Measurements from ENCODE around the gene TTC28. TPM values are rescaled to one million over a fixed set of nuclear protein-coding genes. Genes with fewer than 3 reads are reported as not detected.
"Not testable (repeated sequence)": the region's sequence is repeated elsewhere in the genome, so short reads cannot be mapped to it uniquely, and the experiment has no call there.

Gene TTC28
- total RNA-seq, 2 donors from 2014 or later = 5.7 to 6.0 TPM

DNA sequence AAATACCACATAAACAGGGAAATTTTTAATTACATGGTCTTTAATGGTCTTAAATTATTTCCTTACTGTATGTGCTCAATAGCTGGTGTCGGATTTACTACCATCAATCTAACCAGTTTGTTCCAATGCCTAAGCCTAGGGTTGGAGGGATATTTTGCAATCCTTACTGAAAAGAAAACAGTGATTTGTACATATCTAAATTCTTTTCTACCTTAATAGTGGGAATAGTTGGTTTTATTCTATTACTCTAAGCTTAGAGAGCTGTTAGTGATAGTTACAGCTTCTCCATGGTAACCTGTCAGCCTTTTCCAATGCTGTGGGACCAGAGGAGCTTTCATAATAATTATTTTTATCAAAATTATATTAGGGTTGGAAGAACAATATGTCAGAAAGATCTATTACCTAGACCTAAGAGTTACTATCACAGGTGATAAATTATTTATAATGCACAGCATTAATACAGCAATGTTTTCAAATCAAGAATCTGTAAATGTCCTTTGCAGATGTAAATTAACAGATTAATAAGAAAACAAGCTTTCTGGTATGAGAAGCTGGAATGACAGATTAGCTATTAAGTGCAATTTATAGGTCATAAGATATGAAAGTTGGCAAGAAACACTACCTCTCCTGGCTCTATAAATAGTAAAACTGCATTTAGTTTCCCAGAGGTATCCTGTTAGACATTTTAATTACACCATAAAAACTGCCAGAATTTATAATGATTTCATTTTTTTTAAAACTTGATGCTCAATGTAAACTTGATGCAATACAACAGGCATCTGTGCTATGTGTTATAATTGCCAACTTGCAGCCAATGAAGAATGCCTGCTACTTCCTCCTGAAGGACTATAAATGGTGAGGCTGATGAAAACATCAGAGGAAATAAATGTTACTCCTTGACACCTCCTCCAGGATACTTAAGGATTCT is 498.6 kb downstream of the TTC28 start:
- Mint-ChIP-seq H3K27me3 (peaks cover 8 to 33% of the 10 kb centered on the region in 2 donors), H3K27ac (no peak overlapping the region), H3K4me1 (ENCODE audit: low read depth in 2 of 2) (no peaks in the 10 kb centered on the region), H3K9me3 (no peaks in the 10 kb centered on the region), H3K4me3 (no peak overlapping the region), H3K36me3 (no peaks in the 10 kb centered on the region)
- no peak for ATAC-seq
- no peak for DNase-seq (ENCODE audit: low spot score)

DNA sequence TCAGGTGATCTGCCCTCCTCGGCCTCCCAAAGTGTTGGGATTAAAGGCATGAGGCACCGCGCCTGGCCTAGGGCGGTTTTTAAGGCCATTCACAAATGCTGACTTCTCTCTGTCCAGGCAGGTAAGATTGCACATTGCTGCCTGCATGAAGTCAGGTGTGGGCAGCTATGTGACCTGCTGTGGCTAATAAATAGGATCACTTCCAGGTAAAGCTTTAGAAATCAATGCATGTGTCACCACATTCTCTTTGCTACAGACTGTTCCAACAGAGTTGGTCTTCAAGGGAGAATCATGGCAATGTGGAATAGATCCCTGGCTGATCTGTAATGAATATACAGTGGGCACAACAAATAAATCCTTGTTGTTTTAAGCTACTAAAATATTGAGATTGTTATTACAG is 500.2 kb downstream of the TTC28 start:
- Mint-ChIP-seq H3K36me3 (no peaks in the 10 kb centered on the region), H3K4me1 (ENCODE audit: low read depth in 2 of 2) (no peaks in the 10 kb centered on the region), H3K4me3 (no peak overlapping the region), H3K27ac (no peak overlapping the region), H3K9me3 (no peaks in the 10 kb centered on the region), H3K27me3 (peaks cover 8 to 38% of the 10 kb centered on the region in 2 donors)
- DNase-seq (ENCODE audit: low spot score) = no peak
- ATAC-seq = no peak

DNA sequence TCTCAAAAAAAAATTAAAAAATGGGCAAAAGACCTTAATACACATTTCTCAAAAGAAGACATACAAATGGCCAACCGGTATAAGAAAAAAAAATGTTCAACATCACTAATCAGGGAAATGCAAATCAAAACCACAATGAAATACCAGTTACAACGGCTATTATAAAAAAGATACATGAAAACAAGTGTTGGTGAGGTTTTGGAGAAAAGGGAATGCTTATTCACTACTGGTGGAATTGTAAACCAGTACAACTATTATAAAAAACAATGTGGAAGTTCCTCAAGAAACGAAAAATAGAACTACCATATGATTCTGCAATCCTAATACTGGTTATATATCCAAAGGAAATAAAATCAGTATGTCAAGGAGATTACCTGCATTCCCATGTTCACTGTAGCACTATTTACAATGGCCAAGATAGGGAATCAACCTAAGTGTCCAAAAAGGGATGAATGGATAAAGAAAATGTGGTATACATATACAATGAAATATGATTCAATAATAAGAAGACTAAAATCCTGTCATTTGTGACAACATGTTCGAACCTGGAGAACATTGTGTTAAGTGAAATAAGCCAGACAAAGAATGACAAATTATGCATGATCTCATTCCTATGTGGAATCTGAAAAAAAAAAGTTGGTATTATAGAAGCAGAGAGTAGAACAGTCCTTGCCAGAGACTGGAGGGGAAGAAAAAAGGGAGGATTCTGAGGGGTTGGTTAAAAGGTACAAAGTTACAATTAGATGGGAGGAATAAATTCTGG is 503.7 kb downstream of the TTC28 start:
- ATAC-seq = no peak
- no peak for DNase-seq (ENCODE audit: low spot score)
- H3K36me3 Mint-ChIP-seq = no peaks in the 10 kb centered on the region
- H3K4me3 Mint-ChIP-seq = no peak overlapping the region
- H3K27ac Mint-ChIP-seq = no peak overlapping the region
- no peaks in the 10 kb centered on the region for H3K9me3 Mint-ChIP-seq
- H3K27me3 Mint-ChIP-seq = peaks cover 5 to 31% of the 10 kb centered on the region in 2 donors
- no peaks in the 10 kb centered on the region for H3K4me1 Mint-ChIP-seq (ENCODE audit: low read depth in 2 of 2)

DNA sequence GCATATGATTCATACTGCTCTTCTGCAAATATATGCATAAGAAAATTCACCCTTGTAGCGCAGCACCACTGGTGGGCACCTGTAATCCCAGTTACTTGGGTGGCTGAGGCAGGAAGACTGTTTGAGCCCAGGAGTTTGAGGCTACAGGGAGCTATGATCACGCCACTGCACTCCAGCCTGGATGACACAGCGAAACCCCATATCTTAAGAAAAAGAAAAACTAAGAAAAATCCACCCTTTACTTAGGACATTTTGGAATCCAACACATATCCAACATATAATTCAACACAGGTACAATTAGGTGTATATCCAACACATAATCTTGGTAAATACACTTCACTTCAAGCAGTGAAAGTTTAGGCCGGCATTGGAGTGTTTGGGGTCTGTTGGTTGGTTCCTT is 505.1 kb downstream of the TTC28 start:
- ATAC-seq = no peak

DNA sequence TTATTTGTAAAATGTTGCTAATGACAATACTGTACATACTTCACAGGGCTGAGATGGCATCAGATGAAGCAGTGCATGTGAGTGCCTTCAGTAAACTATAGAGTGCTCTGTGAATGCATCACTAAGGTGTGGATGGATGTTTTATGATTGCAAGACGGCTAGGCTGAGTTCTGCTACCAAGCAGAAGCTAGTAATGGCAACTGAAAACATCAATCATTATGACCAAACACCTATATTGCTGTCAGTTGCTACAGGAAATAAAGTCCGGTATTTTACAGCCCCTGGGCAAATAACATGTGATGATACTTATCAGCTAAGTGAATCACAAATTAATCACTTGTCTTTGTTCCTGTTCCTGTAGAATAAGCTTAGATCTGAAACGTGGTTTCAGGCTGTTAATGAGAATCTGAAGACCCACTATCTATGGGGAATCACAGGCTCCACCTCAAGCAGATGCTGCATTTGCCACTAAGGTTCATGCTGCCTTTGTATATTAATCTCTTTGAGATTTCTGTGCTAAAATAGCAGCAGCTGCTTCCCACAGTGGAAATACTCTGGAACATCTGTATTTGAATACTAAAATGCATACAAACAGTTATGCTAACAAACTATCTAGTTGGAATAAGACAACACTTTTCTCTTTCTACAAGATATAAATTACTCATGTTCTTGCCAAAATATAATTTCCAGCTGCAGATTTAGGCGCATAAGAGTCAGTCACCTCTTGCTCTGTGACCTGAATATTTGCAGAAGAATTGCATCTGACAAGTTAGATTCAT is 506.6 kb downstream of the TTC28 start:
- Mint-ChIP-seq H3K9me3 (no peaks in the 10 kb centered on the region), H3K36me3 (no peaks in the 10 kb centered on the region), H3K27ac (no peak overlapping the region), H3K27me3 (peaks cover 2 to 23% of the 10 kb centered on the region in 2 donors), H3K4me1 (ENCODE audit: low read depth in 2 of 2) (no peaks in the 10 kb centered on the region), H3K4me3 (no peak overlapping the region)
- DNase-seq (ENCODE audit: low spot score) = no peak
- no peak for ATAC-seq

More for the DNA sequence above, 505.1 kb downstream of the TTC28 start:
- Mint-ChIP-seq H3K4me1 (ENCODE audit: low read depth in 2 of 2) (no peaks in the 10 kb centered on the region), H3K36me3 (no peaks in the 10 kb centered on the region), H3K9me3 (no peaks in the 10 kb centered on the region), H3K4me3 (no peak overlapping the region), H3K27ac (no peak overlapping the region), H3K27me3 (peaks cover 2 to 23% of the 10 kb centered on the region in 2 donors)
- no peak for DNase-seq (ENCODE audit: low spot score)

DNA sequence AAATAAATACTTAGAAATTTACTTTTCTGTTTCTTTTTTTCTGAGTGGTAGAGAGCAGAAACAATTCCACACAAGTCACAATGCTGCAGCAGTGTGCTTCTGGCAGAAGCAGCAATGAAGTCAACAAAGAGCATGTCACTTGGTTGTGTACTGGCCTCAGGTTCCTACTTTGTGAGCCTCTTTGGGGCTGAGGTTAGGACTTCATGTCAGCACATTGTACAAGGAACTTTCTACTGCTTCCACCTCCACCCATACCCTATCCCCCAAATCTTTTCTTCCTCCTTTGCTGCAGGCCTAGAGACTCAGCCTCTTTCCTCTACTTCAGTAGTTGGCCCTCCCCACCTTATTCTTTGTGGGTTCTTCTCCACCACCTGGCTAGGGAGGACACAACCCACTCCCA is 507.9 kb downstream of the TTC28 start:
- H3K27ac Mint-ChIP-seq = no peak overlapping the region
- no peak overlapping the region for H3K4me3 Mint-ChIP-seq
- no peaks in the 10 kb centered on the region for H3K36me3 Mint-ChIP-seq
- no peaks in the 10 kb centered on the region for H3K4me1 Mint-ChIP-seq (ENCODE audit: low read depth in 2 of 2)
- DNase-seq (ENCODE audit: low spot score) = no peak
- ATAC-seq = no peak
- H3K9me3 Mint-ChIP-seq = no peaks in the 10 kb centered on the region
- H3K27me3 Mint-ChIP-seq = peaks cover 0 to 16% of the 10 kb centered on the region in 2 donors

DNA sequence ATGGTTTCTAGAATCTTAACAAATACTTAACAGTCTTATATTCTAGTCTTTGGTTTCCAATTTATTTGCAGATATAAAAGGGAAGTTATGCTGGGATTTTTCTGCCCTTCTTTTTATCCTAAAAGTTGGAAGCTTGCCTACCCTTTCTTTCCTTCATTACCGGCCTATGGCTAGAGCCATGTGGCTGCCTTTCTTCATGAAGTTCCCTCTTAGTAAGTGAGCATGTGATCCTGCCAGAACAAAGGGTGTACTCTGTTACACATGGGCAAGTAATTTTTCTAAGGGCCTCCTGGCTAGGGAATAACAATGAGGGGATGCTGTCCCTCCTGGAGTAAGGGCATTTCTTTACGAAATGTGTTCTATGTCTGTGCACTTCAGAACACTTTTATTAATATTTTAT is 508.5 kb downstream of the TTC28 start:
- Mint-ChIP-seq H3K27me3 (peaks cover 5 to 16% of the 10 kb centered on the region in 2 donors), H3K9me3 (peaks cover 3% of the 10 kb centered on the region), H3K27ac (no peak overlapping the region), H3K4me1 (ENCODE audit: low read depth in 2 of 2) (no peaks in the 10 kb centered on the region), H3K36me3 (no peaks in the 10 kb centered on the region), H3K4me3 (no peak overlapping the region)
- ATAC-seq (no peak), DNase-seq (ENCODE audit: low spot score) (no peak)

DNA sequence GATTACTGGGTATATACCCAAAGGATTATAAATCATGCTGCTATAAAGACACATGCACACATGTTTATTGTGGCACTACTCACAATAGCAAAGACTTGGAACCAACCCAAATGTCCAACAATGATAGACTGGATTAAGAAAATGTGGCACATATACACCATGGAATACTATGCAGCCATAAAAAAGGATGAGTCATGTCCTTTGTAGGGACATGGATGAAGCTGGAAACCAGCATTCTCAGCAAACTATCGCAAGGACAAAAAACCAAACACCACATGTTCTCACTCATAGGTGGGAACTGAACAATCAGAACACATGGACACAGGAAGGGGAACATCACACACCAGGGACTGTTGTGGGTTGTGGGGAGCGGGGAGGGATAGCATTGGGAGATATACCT is 510.3 kb downstream of the TTC28 start:
- DNase-seq (ENCODE audit: low spot score); ATAC-seq: not testable (repeated sequence)

DNA sequence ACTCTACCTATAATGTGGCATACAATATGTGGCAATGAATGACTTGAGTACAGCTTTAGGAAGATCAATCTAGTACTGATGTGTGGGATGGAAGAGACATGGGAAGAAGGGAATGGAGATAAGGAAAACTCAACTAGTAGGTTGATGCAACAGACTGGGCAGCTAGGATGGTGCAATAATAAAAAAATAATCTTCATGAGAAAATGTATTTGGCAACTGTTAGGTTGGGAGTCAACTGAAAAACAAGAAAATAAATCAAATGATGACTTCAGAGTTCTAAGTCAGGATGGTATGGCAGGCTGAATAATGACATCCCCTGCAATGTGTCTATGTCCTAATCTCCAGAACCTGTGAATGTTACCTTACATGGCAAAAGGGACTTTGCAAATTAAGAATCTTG is 523.8 kb downstream of the TTC28 start:
- Mint-ChIP-seq H3K9me3 (no peaks in the 10 kb centered on the region), H3K27ac (no peak overlapping the region), H3K27me3 (peaks cover 23 to 53% of the 10 kb centered on the region in 2 donors), H3K4me3 (no peak overlapping the region), H3K36me3 (peaks cover 17% of the 10 kb centered on the region), H3K4me1 (ENCODE audit: low read depth in 2 of 2) (no peaks in the 10 kb centered on the region)
- ATAC-seq (no peak), DNase-seq (ENCODE audit: low spot score) (no peak)

More for the DNA sequence above, 510.3 kb downstream of the TTC28 start:
- H3K4me1 Mint-ChIP-seq (ENCODE audit: low read depth in 2 of 2); H3K36me3 Mint-ChIP-seq; H3K4me3 Mint-ChIP-seq; H3K27ac Mint-ChIP-seq; H3K9me3 Mint-ChIP-seq: not testable (repeated sequence)
- peaks cover 8 to 24% of the 10 kb centered on the region in 2 donors for H3K27me3 Mint-ChIP-seq

DNA sequence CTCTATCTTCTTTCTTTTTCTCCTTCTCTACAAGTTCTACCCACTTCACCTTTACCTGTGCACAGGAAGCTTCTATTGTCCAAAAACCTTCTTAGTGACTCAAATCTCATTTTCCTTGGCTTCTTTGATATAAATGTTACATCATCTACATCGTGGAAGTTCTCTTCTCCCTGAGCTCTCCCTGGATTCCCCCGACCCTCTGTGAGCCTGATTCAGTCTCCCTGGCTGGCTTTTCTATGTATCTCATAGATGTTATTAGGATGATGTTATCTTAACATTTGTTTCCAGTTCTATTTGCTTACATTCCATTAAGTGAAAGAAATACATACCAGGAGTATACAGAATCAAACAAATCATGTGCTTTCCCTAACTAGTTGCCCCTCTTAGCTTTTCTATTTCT is 524.8 kb downstream of the TTC28 start:
- DNase-seq (ENCODE audit: low spot score) (no peak), ATAC-seq (no peak)
- Mint-ChIP-seq H3K9me3 (no peaks in the 10 kb centered on the region), H3K27ac (no peak overlapping the region), H3K27me3 (peaks cover 18 to 47% of the 10 kb centered on the region in 2 donors), H3K36me3 (peaks cover 17% of the 10 kb centered on the region), H3K4me1 (ENCODE audit: low read depth in 2 of 2) (no peaks in the 10 kb centered on the region), H3K4me3 (no peak overlapping the region)

DNA sequence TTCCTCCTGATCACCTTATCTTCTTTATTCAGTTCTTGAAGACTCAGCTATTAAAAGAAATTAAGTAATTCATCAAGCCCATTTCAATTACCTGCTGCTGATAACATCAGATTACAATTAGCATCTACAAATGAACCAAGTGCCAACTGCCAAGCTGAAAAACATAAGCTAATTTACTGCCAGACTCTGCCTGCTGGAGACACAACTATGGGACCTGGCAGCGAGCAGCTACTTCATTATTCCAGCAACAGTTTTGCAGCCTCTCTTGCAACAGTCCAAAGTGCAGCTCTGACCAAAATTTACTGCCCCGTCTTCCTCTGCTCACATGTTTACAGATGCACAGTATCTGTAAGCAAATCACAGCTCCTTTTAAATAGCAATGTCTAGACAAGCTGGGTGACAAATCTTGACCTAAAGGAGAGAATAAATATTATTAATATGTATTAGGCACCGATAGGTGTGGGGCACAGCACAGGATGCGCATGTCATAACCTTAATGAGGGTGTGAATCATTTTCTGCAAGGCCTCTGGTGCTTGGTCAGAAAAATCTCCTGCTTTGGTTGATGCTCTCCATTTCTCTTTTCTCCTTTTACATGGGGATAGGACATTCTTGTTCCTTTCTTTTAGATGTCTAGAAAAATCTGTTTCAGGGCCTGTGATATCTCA is 528.4 kb downstream of the TTC28 start:
- no peak for DNase-seq (ENCODE audit: low spot score)
- Mint-ChIP-seq H3K4me1 (ENCODE audit: low read depth in 2 of 2) (no peaks in the 10 kb centered on the region), H3K9me3 (no peaks in the 10 kb centered on the region), H3K4me3 (no peak overlapping the region), H3K36me3 (peaks cover 9% of the 10 kb centered on the region), H3K27ac (no peak overlapping the region), H3K27me3 (peaks cover 10 to 17% of the 10 kb centered on the region in 2 donors)
- ATAC-seq = no peak

DNA sequence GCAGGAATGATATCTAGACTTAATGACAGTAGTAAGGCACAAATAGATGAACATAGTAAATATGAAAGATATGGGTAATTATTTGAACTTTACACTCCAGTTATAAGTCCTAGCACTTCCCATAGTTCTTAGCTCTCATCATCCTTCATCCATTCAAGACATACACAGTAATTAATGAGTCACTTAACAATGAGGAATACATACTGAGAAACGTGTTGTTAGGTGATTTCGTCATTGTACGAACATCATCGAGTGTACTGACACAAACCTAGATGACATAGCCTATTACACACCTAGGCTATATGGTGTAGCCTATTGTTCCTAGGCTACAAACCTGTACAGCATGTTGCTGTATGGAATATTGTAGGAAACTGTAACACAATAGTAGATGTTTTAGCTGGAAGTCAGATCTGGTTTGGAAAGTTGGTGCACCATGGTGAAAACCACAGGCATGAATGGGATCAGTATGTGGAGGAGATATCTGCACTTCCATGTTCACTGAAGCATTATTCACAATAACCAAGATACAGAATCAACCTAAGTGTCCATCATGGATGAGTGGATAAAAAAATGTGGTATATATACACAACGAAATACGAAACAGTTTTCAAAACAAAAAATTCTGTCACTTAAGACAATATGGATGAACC is 530.7 kb downstream of the TTC28 start:
- Mint-ChIP-seq H3K27me3 (no peaks in the 10 kb centered on the region), H3K4me1 (ENCODE audit: low read depth in 2 of 2) (no peaks in the 10 kb centered on the region), H3K4me3 (no peak overlapping the region), H3K36me3 (no peaks in the 10 kb centered on the region), H3K9me3 (no peaks in the 10 kb centered on the region), H3K27ac (no peak overlapping the region)
- DNase-seq (ENCODE audit: low spot score) (no peak), ATAC-seq (no peak)

DNA sequence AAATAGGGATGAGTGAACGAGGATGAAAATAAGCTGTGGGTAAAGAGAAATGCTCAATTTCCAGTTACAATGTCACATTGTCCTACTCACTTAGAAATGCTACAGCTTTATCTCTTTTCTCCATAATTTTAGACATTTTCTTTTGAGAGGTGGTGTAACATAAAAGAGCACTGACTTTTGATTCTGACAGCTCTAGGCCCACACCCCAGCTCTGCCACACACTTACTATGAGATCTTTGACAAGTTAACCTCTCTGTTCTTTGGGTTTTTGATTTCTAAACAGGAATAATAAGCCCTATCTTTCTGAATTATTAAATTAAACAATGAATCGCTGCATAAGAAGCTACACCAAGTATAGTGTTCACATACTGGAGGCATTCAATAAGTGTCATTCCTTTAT is 532.2 kb downstream of the TTC28 start:
- no peaks in the 10 kb centered on the region for H3K4me1 Mint-ChIP-seq (ENCODE audit: low read depth in 2 of 2)
- no peak overlapping the region for H3K4me3 Mint-ChIP-seq
- no peak overlapping the region for H3K27ac Mint-ChIP-seq
- no peak for DNase-seq (ENCODE audit: low spot score)
- H3K27me3 Mint-ChIP-seq = peaks cover 6 to 12% of the 10 kb centered on the region in 2 donors
- no peaks in the 10 kb centered on the region for H3K36me3 Mint-ChIP-seq
- H3K9me3 Mint-ChIP-seq = no peaks in the 10 kb centered on the region
- ATAC-seq = no peak
